Measurements from ENCODE around the gene ENTHD1. TPM values are rescaled to one million over a fixed set of nuclear protein-coding genes. Genes with fewer than 3 reads are reported as not detected.

The ENTHD1 gene
- total RNA-seq, 1 donor from 2014 or later = not detected

GRCh38 chr22:39707816-39708215 is 185.7 kb downstream of the ENTHD1 start:
- DNase-seq = no peak

DNA sequence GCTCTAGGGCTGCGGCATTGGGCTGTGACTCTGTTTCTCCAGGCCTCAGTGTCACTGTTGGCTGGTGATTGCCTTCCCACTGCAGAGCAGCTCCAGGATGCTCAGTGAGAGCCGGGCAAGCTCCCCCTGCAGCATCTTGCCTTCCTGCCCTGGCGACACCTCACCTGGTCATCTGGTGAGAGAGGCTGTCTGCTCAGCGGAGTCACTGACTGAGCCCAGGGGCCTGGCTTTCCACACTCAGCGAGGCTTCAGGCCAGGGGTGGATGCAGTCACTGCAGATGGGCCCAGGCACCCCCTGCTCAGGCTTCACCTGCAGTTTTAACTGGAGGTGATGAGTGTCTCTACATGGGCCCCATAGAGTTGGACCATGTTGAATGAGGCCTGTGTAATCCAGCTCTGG is 186.2 kb downstream of the ENTHD1 start:
- DNase-seq = no peak

- no peak for DNase-seq
Observed at GRCh38 chr22:39706376-39707140, 187.0 kb downstream of the ENTHD1 start.

- DNase-seq = no peak
Observed at GRCh38 chr22:39705386-39705785, 188.2 kb downstream of the ENTHD1 start.

GRCh38 chr22:39703928-39704639 is 189.5 kb downstream of the ENTHD1 start:
- no peak for DNase-seq

- no peak for DNase-seq
Observed at GRCh38 chr22:39703091-39703490, 190.5 kb downstream of the ENTHD1 start.

DNA sequence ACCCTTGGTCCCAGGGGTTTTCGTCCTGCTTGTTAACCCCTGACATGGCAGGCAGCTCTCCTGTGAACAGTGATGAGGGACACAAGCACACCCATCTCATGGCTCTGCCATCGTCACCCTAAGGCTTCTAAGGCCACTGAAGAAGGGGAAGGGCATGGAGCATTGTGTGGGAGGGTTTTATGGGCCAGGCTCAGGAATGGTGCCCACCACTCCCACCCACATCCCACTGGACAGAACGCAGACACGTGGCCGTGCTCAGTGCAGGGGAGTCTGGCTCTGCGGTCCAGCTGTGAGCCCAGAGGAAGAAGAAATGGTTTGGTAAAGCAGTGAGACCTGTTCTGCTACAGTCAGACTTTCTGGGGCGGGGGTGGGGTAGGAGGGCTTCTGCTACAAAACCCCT is 193.0 kb downstream of the ENTHD1 start:
- no peak for DNase-seq

GRCh38 chr22:39699631-39700360 is 193.8 kb downstream of the ENTHD1 start:
- DNase-seq = no peak

DNA sequence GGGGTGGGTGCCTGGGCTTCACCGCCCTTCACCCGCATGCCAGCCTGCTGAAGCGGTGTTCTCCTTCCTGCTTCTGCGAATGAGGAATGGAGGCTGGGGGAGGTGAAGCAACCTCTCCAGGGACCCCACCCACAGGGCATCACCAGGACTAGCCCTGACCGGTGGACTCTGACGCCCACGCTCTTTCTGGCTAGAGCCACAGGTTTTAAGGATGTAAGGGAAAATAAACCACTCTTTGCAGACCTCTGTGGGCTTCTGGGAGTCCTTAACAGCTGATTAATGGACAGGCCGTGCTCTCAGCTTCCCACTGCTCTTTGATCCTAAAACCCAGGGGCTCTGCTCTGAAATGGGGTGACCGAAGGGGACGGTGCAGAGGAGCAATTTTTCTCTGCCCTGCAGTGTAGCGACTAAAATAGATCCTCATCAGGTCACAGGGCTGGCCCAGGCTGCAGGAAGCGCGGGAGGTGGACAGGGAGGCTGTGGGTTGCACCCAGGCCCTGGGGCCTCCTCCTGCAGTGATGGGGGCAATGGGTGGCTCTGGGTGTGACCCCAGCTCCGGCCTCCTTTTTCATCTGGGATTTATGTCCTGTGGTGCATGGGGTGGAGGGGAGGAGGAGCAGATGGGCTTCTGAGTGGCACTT is 195.7 kb downstream of the ENTHD1 start:
- no peak for DNase-seq

GRCh38 chr22:39693943-39694500 is 199.5 kb downstream of the ENTHD1 start:
- DNase-seq = no peak

Other genes with a start within 250 kb of the ENTHD1 start
- under 0.01 TPM in 1 of 2 replicates, not detected in the other for gene GRAP2, start 7.3 kb upstream of the ENTHD1 start, total RNA-seq
- gene TMA7B, start 66.6 kb upstream of the ENTHD1 start, total RNA-seq = not detected in 2 replicates
- gene FAM83F, start 101.2 kb upstream of the ENTHD1 start, total RNA-seq = under 0.01 TPM in 2 replicates

Measured in dermis blood vessel endothelial cell (primary cell).